GM19239 (cell line): Measurements from ENCODE around the gene CXCL6.

ENCODE experiments used
- DNase-seq: peaks from one replicate; pipeline ENCODE4 v3.0.0; 2011; ENCODE audit warnings: low spot score; ENCODE audit not compliant: insufficient read length
- FAIRE-seq: peaks from 2 replicates; lab custom pipeline; 2011; peaks lifted over from hg19 to GRCh38; lab: Jason Lieb, UNC

The CXCL6 gene

DNA sequence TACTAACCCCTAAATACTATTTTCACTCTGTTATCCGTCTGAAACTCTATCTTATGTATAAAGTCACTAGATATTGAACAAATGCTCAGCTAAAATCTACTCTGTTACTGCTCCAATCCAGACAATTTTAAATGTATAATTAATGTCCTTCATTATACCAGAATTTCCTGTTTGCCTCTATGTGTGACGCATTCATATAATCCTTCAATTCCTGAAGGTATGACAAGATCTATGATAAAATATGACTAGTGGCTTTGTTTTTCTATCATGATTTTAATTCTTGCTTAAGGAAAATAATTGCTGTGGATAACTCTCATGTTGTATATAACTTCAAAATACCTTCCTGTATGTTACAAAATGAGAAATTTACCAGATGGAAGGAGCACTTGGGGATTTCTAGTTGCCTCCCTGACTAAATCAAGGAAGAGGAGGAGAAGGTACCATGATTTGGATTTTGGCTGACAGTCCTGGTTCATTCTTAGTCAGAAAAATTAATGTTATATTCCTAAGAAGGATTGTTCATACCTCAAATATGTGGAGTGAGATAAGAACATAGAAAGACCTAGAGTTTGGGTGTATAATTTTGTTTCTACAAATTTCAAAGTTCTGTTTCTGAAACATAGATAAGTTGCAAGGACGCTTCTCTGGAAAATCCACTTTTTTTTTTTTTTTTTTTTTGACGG lies 4.9 kb downstream of the CXCL6 start:
- no peak for FAIRE-seq
- no peak for DNase-seq

DNA sequence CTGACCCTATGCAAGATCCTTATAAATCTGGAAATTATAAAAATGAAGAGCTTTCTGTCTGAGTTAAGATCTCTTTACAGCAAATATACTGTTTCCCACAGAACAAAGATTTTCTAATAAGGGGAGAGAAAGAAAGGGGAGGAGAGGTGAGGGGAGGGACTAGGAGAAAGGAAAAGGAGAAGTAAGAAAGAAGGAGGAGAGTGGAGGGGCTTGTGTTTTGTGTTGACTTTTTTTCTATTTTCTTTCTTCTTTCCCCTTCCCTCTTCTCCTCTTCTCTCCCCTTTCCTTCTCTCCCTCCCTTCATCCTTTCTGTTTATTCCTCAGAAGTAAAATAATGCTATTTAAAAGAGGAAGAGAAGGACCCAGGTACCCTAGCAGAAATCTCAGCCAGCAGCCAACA lies 6.2 kb downstream of the CXCL6 start:
- DNase-seq, result no peak
- FAIRE-seq, result no peak

DNA sequence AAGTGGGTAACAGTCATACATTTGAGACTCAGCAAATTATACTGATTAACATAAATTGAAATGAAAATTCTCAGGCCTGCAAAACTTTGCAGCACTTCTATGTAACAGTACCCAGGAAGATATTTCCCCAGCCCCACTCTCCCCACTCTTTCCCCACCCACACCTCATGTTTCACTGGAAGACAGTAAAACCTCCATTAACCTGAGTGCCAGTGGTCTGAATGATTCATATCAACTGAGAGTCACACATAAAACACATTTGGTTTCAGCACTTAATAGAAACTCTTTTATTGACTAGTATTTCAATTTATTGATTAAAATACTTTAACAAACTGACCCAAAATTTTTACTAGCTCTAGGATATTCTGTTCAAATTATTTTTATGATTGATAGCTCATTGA lies 6.9 kb downstream of the CXCL6 start:
- DNase-seq, result no peak
- FAIRE-seq, result no peak

DNA sequence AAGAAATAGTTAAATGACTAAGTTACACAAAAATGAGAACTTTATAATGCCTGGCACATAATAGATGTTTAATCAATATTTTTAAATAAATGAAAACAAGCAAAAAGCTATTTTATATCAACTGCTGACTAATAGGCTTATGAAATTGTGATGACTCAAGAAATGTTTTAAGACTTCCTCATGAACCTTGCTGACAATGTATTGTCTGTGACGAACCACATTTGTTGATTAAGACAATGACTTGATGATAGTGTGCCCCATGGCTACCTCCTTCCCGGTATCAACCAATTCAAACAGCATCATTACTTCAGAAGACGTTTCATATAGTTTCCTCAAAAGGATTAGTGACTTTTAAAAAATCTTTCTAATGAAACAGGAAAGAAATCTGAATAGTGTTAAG lies 7.9 kb downstream of the CXCL6 start:
- no peak for DNase-seq

DNA sequence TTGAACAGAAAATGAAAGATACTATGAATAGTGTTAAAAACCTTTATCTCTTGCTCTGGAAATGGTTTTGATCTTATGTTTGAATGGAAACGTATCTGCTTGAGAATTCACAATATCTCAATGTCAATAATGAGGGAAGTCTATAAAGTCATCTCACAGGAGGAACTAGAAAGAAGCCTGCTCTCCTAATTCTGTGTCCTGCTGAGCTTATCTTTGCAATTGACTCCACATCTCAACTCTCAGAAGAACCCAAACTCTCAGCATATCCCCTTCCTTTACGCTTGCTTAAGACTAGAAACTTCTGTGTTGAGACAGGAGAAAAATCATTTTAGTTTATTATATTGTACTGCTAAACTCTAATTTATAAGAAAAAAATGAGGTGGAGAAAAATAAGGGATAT lies 8.3 kb downstream of the CXCL6 start:
- FAIRE-seq, result no peak
- DNase-seq, result no peak

More for the DNA sequence above, 7.9 kb downstream of the CXCL6 start:
- no peak for FAIRE-seq

DNA sequence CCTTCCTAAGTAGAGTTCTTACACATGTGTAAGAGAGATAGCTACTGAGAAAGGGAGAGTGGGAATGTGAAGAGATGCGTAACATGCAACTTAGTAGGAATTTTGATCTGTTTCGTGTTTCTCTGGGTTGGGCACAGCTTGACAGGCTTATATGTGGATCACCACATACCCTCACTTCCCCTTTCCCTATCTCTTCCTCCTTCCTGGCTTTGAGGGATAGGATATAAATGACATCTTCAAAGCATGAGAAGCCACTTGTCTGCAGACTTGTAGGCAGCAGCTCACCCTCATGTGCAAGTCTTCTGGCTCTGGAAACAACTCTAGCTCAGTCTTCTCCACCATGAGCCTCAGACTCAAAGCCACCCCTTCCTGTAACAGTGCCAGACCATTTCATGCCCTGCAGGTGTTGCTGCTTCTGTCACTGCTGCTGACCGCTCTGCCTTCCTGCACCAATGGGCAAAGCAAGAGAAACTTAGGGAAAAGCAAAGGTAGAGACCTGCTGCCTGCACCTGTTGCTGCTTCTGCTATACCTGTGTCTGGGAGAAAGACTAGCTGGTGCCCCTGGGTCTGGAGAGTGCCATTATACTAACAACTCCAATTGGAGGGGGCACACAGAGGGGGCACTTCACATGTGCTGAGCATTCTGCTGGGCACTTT lies 11.2 kb downstream of the CXCL6 start:
- FAIRE-seq (no peak), DNase-seq (no peak)

DNA sequence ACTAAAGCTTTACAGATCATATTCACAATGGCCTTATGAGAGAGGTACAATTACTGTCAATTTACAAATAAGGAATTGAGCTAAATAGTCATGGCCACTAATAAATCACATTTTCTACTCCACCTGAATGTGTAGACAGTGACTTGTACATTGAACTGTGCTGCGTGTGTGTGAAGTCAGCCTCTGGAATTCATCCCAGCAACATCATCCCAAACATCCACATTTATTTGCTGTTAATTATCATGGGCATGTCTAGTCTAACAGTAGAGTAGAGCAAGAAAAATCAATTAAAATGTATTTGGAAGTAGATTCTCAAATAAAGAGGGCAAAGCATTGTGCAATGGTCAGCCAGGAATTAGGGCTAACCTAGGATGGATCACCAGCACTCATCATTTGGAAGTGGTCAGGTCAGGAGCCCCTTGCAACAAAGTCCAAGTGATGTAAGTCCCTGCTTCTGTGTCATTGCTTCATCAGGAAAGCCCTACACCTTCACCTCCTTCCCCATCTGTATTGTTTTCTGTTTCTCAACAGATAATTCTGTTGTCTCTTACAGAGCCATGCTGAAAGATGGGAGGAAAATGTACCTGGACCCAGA lies 11.8 kb downstream of the CXCL6 start:
- no peak for DNase-seq
- FAIRE-seq, result no peak

DNA sequence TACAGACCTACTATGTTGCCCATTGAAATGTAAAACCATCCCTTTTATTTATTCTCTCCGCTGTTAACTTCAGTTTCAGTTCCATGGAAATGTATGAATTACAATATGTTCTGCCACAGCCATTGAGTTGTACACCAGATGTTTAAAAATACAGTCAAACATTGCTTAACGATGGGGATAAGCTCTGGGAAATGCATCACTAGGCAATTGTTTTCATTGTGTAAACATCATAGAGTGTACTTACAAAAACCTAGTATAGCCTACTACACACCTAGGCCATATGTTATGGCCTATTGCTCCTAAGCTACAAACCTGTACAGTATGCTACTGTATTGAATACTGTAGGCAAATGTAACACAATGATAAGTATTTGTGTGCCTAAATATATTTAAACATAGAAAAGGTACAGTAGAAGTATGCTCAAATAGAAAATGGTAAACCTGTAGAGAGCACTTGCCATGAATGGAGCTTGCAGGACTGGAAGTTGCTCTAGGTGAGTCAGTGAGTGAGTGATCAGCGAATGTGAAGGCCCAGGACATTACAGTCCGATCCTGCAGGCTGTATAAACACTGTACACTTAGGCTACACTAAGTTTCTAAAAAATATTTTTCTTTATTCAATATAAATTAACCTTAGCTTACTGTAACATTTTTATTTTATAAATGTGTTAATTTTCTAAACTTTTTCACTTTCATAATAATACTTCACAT lies 13.9 kb downstream of the CXCL6 start:
- FAIRE-seq (no peak), DNase-seq (no peak)

DNA sequence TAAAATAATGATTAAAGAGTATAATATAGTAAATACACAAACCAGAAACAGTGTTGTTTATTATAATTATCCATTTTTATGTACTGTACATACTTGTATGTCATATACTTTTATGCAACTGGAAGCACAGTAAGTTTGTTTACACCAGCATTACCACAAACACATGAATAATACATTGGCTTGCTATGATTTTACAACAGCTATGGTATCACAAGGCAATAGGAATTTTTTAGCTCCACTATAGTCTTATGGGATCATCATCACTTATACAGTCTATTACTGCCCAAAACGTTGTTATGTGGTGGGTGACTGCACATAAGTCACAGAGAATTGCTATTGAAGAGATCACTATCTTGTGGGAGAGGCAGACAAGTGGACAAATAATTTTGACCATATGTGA lies 14.8 kb downstream of the CXCL6 start:
- DNase-seq, result no peak
- FAIRE-seq, result no peak

DNA sequence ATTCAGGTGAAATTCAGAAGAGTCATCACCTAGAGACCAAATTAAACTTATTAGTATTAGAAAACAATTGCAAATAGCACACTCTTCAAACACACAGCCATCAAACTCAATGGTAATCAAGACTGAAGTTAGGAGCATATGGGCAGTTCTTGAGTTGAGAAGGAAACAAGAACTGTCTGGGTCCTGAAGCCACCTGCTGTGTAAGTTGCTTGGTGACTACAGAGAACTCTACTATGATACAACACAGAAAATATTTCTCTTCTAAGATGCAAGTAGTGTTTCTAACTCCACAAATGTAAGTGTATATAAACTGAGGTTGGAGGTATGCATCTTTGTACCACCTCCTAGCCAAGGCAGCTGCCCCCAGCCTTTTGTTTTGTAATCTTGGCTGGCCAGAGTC lies 16.3 kb downstream of the CXCL6 start:
- no peak for FAIRE-seq
- DNase-seq, result no peak

DNA sequence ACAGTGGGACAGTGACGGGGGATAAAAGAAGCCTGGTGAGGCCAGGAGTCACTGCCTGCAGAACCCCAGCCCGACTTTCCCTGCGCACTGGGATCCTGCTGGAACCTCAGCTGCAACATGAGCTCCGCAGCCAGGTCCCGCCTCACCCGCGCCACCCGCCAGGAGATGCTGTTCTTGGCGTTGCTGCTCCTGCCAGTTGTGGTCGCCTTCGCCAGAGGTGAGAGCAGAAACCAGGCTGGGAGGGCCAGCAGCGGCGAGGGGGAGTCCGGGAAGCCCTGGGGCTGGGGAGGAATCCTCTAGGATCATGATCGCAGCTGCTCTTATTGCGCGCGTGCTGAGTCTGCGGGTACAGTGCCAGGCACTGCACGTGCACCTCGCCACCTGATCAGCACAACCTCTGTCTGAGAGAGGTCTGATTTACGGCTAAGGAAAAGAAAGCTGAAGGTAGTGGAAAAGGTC lies 16.8 kb downstream of the CXCL6 start, which contains the start of gene PF4V1:
PF4V1 (plus strand) TSS at position 51 of the 459 bp plus-strand sequence; CDS start at position 118, 67 bp downstream.
- FAIRE-seq, result no peak

DNA sequence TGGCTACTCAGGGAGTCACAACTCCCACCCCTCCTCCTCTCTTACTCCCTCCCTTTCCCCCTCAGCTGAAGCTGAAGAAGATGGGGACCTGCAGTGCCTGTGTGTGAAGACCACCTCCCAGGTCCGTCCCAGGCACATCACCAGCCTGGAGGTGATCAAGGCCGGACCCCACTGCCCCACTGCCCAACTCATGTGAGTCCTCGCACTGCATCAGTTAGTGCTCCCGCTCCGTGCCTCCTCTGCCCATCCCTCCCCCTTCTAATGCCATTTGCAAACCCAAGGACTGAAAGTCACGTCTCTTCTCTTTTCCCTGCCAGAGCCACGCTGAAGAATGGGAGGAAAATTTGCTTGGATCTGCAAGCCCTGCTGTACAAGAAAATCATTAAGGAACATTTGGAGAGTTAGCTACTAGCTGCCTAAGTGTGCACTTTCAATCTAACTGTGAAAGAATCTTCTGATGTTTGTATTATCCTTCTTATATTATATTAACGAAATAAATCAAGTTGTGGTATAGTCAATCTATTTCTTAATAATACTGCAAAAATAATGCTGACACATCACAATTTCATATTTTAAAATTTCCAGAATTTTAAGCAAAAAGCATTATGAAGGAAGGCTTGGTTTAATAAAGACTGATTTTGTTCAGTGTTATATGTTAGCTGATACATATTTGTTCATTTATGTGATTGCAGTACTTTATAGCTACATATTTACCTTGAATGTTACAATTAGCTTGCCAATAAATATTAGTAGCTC lies 17.4 kb downstream of the CXCL6 start:
- no peak for FAIRE-seq
- no peak for DNase-seq

More for the DNA sequence above, 16.8 kb downstream of the CXCL6 start, which contains the start of gene PF4V1:
- no peak for DNase-seq

DNA sequence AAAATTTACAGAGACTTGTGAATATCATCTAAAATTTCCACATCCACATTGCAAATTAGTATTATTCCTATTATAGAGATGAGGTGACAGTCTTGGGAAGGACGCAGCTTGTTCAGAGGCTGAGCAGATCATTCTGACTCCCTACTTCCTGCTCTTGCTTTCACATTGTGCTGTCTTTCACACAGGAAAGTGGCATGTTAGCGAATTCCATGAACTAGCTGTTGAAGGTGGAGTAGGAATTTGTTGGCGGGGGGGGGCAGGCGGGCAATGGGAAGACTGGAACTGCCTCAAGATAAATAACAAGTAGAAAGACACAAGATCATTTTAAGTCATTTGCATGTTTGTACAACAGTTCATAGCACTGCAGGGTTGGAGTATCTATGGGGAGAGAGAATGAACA lies 18.9 kb downstream of the CXCL6 start:
- DNase-seq (no peak), FAIRE-seq (no peak)

DNA sequence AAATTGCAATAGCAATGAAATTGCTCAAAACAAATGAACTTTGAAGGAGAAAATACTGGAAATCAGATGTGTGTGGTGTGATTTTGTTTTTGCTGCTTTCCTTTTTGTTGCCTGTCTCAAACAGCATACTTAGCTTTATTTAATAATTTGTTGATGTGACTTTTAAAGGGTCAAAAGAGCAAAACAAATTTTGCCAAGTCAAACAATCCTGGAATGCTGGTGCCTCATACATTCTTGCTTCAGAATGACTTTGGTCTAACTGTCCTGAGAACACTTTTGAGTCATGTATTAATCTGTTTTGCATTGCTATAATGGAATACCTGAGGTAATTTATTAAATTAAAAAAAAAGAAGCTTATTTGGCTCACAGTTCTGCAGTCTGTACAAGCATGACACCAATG lies 20.0 kb downstream of the CXCL6 start:
- DNase-seq, result no peak
- FAIRE-seq, result no peak

DNA sequence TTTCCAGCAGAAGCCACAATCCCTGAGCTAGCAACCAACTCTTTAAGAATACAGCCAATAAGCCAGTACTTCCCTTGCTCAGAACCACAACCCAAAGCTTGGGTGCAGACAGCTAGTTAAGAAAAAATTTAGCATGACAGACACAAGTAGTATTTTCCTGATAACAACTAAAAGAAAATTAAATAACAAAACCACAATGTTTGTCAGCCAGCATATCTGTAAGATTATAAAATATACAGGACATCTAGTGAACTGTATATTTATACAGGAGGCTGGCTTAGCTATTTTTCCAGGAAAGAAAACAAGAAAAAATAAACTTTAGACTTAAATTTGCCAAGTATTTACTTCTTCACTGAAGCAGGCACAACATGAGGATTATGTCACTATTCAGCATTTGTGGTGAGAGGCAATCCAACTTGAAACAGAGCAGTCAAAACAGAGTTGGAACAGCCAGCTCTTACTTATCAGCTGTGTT lies 23.2 kb downstream of the CXCL6 start:
- FAIRE-seq, result no peak
- DNase-seq, result no peak

DNA sequence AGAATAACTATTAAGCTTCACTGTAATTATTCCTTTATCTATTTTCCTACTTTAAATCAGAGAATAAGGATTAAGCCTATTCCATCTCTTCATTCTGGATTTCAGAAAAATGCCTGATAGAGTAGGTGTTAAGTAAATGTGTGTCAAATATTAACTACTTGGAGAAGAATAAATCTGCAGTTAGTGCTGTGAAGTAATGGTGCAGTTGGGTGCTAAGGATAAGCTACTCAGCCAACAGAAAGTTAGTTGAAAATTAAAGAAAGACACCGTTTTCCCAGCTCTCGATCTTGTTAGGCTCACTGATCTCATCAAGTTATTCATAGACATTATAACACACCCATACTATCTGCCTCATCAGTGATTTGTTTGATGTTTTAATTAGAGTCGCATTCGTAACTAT lies 23.7 kb downstream of the CXCL6 start:
- DNase-seq, result no peak
- FAIRE-seq, result no peak

DNA sequence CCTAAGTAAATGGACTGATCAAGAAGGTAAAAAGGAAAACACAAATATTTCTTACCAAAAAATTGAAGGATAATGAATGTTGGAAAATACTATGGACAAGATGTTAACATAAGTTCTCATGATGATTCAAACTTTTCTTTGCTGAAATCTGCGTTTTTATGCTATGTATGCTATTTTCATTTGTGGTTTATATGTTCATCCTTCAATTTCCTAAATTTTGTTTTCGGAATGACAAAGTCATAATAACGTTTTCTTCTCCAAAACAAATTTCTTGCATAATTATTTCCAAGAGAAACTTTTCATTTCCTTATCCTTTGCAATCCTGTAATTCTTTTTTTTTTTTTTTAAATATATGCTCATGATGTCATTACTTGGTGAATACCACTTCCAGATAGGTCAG lies 24.4 kb downstream of the CXCL6 start:
- no peak for DNase-seq
- no peak for FAIRE-seq

DNA sequence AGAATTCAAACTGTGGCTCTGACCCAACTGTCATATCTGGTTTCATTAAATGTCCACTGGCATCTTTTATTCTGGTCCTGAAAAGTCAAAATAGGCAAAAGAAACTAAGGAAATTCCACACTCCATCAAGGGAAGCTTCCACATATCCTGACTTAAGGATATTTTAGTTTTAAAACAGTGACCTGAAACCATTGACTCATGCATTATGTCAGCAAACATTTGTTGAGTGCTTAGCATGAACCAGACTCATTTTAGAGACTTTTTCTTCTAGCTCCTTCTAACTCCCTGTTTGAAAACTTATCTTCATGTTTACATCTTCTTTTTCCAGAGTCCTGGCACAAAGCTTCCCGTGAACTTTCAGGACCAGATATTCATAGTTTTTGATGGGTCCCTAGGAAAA lies 25.8 kb downstream of the CXCL6 start:
- FAIRE-seq, result no peak
- DNase-seq, result no peak

DNA sequence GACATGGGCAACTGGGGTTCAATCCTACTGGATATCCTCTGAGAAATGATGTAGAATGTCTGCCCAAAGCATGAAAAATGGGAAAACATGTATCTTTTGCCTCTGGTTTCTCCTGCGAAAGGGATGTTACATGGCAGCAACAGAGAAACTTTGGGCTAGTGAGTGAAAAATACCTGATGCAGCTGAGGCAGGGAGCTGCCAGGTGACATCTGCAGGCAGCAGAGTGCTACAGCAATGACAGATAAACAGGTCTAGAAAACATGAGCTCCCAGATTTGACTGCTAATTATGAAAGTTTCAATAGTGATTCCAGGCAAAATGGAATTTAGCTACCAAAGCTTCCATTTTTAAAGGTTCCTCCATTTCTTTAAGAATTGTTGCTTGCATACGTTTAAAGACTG lies 27.9 kb downstream of the CXCL6 start:
- no peak for DNase-seq

DNA sequence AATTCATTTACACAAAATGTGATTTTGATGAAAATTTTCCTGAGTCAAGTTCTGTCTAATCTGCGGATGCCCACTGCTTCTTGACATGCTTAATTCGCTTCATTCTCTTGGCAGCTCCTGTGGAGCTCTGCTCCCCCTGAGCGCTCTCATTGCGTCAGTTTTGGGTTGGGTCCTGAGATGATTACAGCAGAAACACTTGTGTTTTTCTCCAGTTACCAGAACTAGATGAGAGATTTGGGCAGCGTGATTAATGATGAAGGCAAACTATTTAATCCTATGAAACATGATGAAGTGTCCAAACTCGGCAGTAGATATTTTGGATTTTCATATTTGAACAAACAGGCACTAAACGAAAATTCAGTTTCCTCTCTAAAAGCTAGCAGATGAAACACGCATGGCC lies 28.5 kb downstream of the CXCL6 start:
- DNase-seq, result no peak
- no peak for FAIRE-seq

More for the DNA sequence above, 27.9 kb downstream of the CXCL6 start:
- peak; percentile 54 for FAIRE-seq
